MCF 10A (cell line): ENCODE data around the gene C1QA. TPM values are rescaled to one million over a fixed set of nuclear protein-coding genes. Genes with fewer than 3 reads are reported as not detected.
A peak's percentile ranks its signal among the peaks of the same experiment; 100 is the strongest.

Source experiments
- Bru-seq: library from RNA; stranded (reverse); fragments of 400-500 nt; gene quantifications from one replicate; lab custom pipeline; 2021; lab: Mats Ljungman, UMichigan
- BruChase-seq, 2 experiments: library from RNA; stranded (reverse); fragments of 400-500 nt; gene quantifications; one replicate each; lab custom pipeline; 2021; lab: Mats Ljungman, UMichigan
- BruUV-seq: library from RNA; stranded (reverse); fragments of 400-500 nt; replicated peaks from 2 replicates; lab custom pipeline; 2021; lab: Mats Ljungman, UMichigan
- CTCF ChIA-PET: fragments of 300-600 bp; sonication (Branson Sonifier 250); formaldehyde crosslinking; extraction: SDS; loops from one replicate; lab custom pipeline; 2021; ENCODE audit warnings: antibody characterized with exemption, inconsistent platforms; lab: Yijun Ruan, JAX
- POLR2A ChIA-PET: fragments of 300-600, 350-650 bp; sonication (Branson Sonifier 250); formaldehyde crosslinking; extraction: SDS; loops from one replicate; lab custom pipeline; 2020; ENCODE audit warnings: antibody characterized with exemption, inconsistent platforms; lab: Yijun Ruan, JAX
- DNase-seq: peaks from one replicate; pipeline ENCODE4 v3.0.0-alpha.2; 2018; ENCODE audit not compliant: unreplicated experiment
- H3K27ac Mint-ChIP-seq: one replicate; pipeline ENCODE4 v1.8.0; 2022; ENCODE audit warnings: mild to moderate bottlenecking, low read depth, mixed read lengths; ENCODE audit not compliant: unreplicated experiment
- H3K27me3 Mint-ChIP-seq: one replicate; pipeline ENCODE4 v1.8.0; 2022; ENCODE audit warnings: mixed read lengths; ENCODE audit not compliant: insufficient read depth, unreplicated experiment
- H3K36me3 Mint-ChIP-seq: one replicate; pipeline ENCODE4 v1.8.0; 2022; ENCODE audit warnings: mild to moderate bottlenecking, moderate library complexity, mixed read lengths; ENCODE audit not compliant: insufficient read depth, unreplicated experiment
- H3K4me1 Mint-ChIP-seq: one replicate; pipeline ENCODE4 v1.8.0; 2022; ENCODE audit warnings: mixed read lengths; ENCODE audit not compliant: insufficient read depth, unreplicated experiment
- H3K4me3 Mint-ChIP-seq: one replicate; pipeline ENCODE4 v1.8.0; 2022; ENCODE audit warnings: mild to moderate bottlenecking, moderate library complexity, mixed read lengths; ENCODE audit not compliant: unreplicated experiment
- H3K9me3 Mint-ChIP-seq: one replicate; pipeline ENCODE4 v1.8.0; 2022; ENCODE audit warnings: mixed read lengths; ENCODE audit not compliant: unreplicated experiment
- intact Hi-C: fragments of 100-400 bp; cut with micrococcal nuclease; formaldehyde crosslinking; loops from 2 replicates; pipeline ENCODE4 v1.14.1; 2022
- long read RNA-seq: library from polyadenylated mRNA; stranded (forward); transcript quantifications from one replicate; pipeline ENCODE4 v2.0.0, GENCODE V29; 2022
- total RNA-seq: library from RNA; stranded (reverse); gene quantifications from 2 replicates; pipeline ENCODE4 v1.2.3, GENCODE V29; 2022
- TF ChIP-seq, protein P1 (sequence below): fragments of 200-600 bp; IDR thresholded peaks from one replicate; pipeline ENCODE4 v1.8.0; 2022; ENCODE audit warnings: antibody characterized with exemption, mild to moderate bottlenecking; ENCODE audit not compliant: unreplicated experiment

The C1QA gene
- total RNA-seq (not detected in 2 replicates), Bru-seq, nascent RNA (percentile 15 among the genes with signal in this experiment), BruChase-seq, experiment 1, labeled RNA remaining after a 6-hour chase (not detected), BruChase-seq, experiment 2, labeled RNA remaining after a 2-hour chase (not detected)
- long read RNA-seq: 0 reads

- H3K9me3 Mint-ChIP-seq: no peaks in the 10 kb centered on the region
- no TSS peak for BruUV-seq
- CTCF ChIA-PET: no interaction called here
- H3K36me3 Mint-ChIP-seq: no peaks in the 10 kb centered on the region
- POLR2A ChIA-PET: interaction anchor here (0.6 kb wide), 1 partner anchor 553 kb away, joined by 3 read pairs; no protein-coding TSS in a partner anchor
- DNase-seq: no peak
- H3K27me3 Mint-ChIP-seq: peaks cover 52% of the 10 kb centered on the region
- H3K4me3 Mint-ChIP-seq: no peak within 1 kb of the TSS
- H3K4me1 Mint-ChIP-seq: no peaks in the 10 kb centered on the region
- H3K27ac Mint-ChIP-seq: no peak within 1 kb of the TSS
- intact Hi-C loops: no loop called here
- TF ChIP-seq, protein P1, sequence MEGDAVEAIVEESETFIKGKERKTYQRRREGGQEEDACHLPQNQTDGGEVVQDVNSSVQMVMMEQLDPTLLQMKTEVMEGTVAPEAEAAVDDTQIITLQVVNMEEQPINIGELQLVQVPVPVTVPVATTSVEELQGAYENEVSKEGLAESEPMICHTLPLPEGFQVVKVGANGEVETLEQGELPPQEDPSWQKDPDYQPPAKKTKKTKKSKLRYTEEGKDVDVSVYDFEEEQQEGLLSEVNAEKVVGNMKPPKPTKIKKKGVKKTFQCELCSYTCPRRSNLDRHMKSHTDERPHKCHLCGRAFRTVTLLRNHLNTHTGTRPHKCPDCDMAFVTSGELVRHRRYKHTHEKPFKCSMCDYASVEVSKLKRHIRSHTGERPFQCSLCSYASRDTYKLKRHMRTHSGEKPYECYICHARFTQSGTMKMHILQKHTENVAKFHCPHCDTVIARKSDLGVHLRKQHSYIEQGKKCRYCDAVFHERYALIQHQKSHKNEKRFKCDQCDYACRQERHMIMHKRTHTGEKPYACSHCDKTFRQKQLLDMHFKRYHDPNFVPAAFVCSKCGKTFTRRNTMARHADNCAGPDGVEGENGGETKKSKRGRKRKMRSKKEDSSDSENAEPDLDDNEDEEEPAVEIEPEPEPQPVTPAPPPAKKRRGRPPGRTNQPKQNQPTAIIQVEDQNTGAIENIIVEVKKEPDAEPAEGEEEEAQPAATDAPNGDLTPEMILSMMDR: no peak
These were observed at the start of gene C1QA for GRCh38 chr1:22636353-22636752. TSS of gene C1QA (plus strand) at chr1:22636628. CDS start at chr1:22637617, 989 bp downstream.

- intact Hi-C loops: no loop called here
These were observed 49.2 kb upstream of the C1QA start for GRCh38 chr1:22587247-22587646.

GRCh38 chr1:22588899-22589422 is 47.5 kb upstream of the C1QA start:
- no peak overlapping the region for H3K4me3 Mint-ChIP-seq
- no peaks in the 10 kb centered on the region for H3K36me3 Mint-ChIP-seq
- intact Hi-C loops: no loop called here
- BruUV-seq: no TSS peak
- no peaks in the 10 kb centered on the region for H3K9me3 Mint-ChIP-seq
- H3K4me1 Mint-ChIP-seq: no peaks in the 10 kb centered on the region
- CTCF ChIA-PET: no interaction called here
- H3K27ac Mint-ChIP-seq: no peak overlapping the region
- peaks cover 37% of the 10 kb centered on the region for H3K27me3 Mint-ChIP-seq
- TF ChIP-seq, protein P1: no peak
- POLR2A ChIA-PET: no interaction called here
- no peak for DNase-seq

More at GRCh38 chr1:22587247-22587646, 49.2 kb upstream of the C1QA start:
- Mint-ChIP-seq H3K4me1 (no peaks in the 10 kb centered on the region), H3K27ac (no peak overlapping the region), H3K27me3 (peaks cover 26% of the 10 kb centered on the region), H3K36me3 (no peaks in the 10 kb centered on the region), H3K9me3 (no peaks in the 10 kb centered on the region), H3K4me3 (no peak overlapping the region)
- TF ChIP-seq, protein P1: no peak
- ChIA-PET CTCF (interaction anchor here (0.6 to 1.1 kb wide), 2 partner anchors 272 to 302 kb away, joined by 3 to 4 read pairs; no protein-coding TSS in a partner anchor), POLR2A (no interaction called here)
- DNase-seq: no peak
- no TSS peak for BruUV-seq

DNA sequence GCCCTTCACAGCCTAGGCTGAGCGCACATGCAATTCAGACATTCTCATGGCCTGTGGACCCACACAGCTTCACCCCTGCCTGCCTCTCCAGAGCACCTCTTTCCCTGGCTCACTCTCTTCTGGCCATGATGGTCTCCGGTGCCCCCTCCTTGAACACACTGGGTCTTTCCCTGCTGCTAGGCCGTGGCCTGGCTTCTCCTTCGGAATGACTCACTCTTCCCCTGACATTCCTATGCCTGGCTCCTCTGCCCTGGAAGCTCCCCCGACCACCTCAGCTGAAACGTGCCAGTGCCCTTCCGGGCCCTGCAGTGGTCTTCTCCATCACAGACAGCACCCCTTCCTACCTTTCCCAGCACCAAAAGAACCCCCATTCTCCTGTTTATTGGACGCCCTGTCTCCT is 44.9 kb upstream of the C1QA start:
- intact Hi-C loops: no loop called here
- H3K36me3 Mint-ChIP-seq: no peaks in the 10 kb centered on the region
- no peaks in the 10 kb centered on the region for H3K9me3 Mint-ChIP-seq
- peaks cover 52% of the 10 kb centered on the region for H3K27me3 Mint-ChIP-seq
- ChIA-PET POLR2A (no interaction called here), CTCF (no interaction called here)
- no peak overlapping the region for H3K27ac Mint-ChIP-seq
- TF ChIP-seq, protein P1: no peak
- no peaks in the 10 kb centered on the region for H3K4me1 Mint-ChIP-seq
- BruUV-seq: no TSS peak
- H3K4me3 Mint-ChIP-seq: no peak overlapping the region
- DNase-seq: no peak
